T-helper 22 cell (primary cell): Measurements from ENCODE around the gene ADIPOR2.
"Not testable (repeated sequence)": the region's sequence is repeated elsewhere in the genome, so short reads cannot be mapped to it uniquely, and the experiment has no call there.

Experiments
- DNase-seq: peaks from one replicate; pipeline ENCODE4 v3.0.0-alpha.2; 2020; ENCODE audit warnings: low read depth

The ADIPOR2 gene

GRCh38 chr12:1812650-1813302 lies 121.9 kb downstream of the ADIPOR2 start:
- DNase-seq = no peak

- DNase-seq = no peak
These were observed 123.4 kb downstream of the ADIPOR2 start for GRCh38 chr12:1814266-1814665.

- no peak for DNase-seq
These were observed 124.2 kb downstream of the ADIPOR2 start for GRCh38 chr12:1815108-1815507.

GRCh38 chr12:1815814-1816729 lies 125.2 kb downstream of the ADIPOR2 start:
- DNase-seq = no peak

- no peak for DNase-seq
These were observed 126.0 kb downstream of the ADIPOR2 start for GRCh38 chr12:1816730-1817348.

GRCh38 chr12:1817928-1818327 lies 127.1 kb downstream of the ADIPOR2 start:
- DNase-seq = not testable (repeated sequence)

GRCh38 chr12:1819050-1819449 lies 128.2 kb downstream of the ADIPOR2 start:
- no peak for DNase-seq

GRCh38 chr12:1819571-1819970 lies 128.7 kb downstream of the ADIPOR2 start:
- no peak for DNase-seq

- no peak for DNase-seq
These were observed 129.5 kb downstream of the ADIPOR2 start, which contains the start of gene LRTM2 for GRCh38 chr12:1820191-1820895. LRTM2 (plus strand) TSS chr12:1820565; CDS start chr12:1828149, 7,584 bp downstream.

GRCh38 chr12:1820896-1821291 lies 130.0 kb downstream of the ADIPOR2 start:
- DNase-seq = no peak

GRCh38 chr12:1821805-1822204 lies 130.9 kb downstream of the ADIPOR2 start:
- DNase-seq = no peak

- no peak for DNase-seq
These were observed 131.8 kb downstream of the ADIPOR2 start for GRCh38 chr12:1822699-1823098.

GRCh38 chr12:1823237-1823636 lies 132.4 kb downstream of the ADIPOR2 start:
- no peak for DNase-seq

- DNase-seq = no peak
These were observed 134.7 kb downstream of the ADIPOR2 start for GRCh38 chr12:1825382-1826102.

GRCh38 chr12:1826401-1826800 lies 135.5 kb downstream of the ADIPOR2 start:
- DNase-seq = no peak

GRCh38 chr12:1826867-1827705 lies 136.2 kb downstream of the ADIPOR2 start:
- DNase-seq = no peak

GRCh38 chr12:1827826-1828805 lies 137.2 kb downstream of the ADIPOR2 start:
- no peak for DNase-seq

- no peak for DNase-seq
These were observed 138.0 kb downstream of the ADIPOR2 start for GRCh38 chr12:1828856-1829255.

- no peak for DNase-seq
These were observed 138.5 kb downstream of the ADIPOR2 start for GRCh38 chr12:1829306-1829900.
